Sigmoid colon (tissue), 7 donors: ENCODE measurements around the gene GPC5. TPM values are rescaled to one million over a fixed set of nuclear protein-coding genes. Genes with fewer than 3 reads are reported as not detected.

Experiments used
- DNase-seq: peaks from one replicate; pipeline ENCODE4 v3.0.0-alpha.2; 2019
- H3K27ac ChIP-seq, 4 donors: fragments of 200-600 bp; sonication (generic); one replicate each; pipeline ENCODE4 v1.5.1; 2016 to 2019; ENCODE audit warnings: mild to moderate bottlenecking in 1 of 4
- H3K27me3 ChIP-seq, 3 donors: fragments of 200-600 bp; sonication (generic); one replicate each; pipeline ENCODE4 v1.5.1; 2019; ENCODE audit warnings: mild to moderate bottlenecking in 1 of 3
- H3K36me3 ChIP-seq, 4 donors: fragments of 200-600 bp; sonication (generic); one replicate each; pipeline ENCODE4 v1.5.1; 2016 to 2019
- H3K4me1 ChIP-seq, 4 donors: fragments of 200-600 bp; sonication (generic); one replicate each; pipeline ENCODE4 v1.5.1; 2017 to 2019
- H3K4me3 ChIP-seq, 4 donors: fragments of 200-600 bp; sonication (generic); one replicate each; pipeline ENCODE4 v1.5.1; 2017 to 2019; ENCODE audit warnings: mild to moderate bottlenecking in 2 of 4, moderate library complexity in 1 of 4
- H3K9me3 ChIP-seq, 4 donors: fragments of 200-600 bp in 3 of 4; sonication (generic) in 3 of 4; one replicate each; pipeline versions ENCODE4 v1.5.1 to v1.6.1; 2013 to 2019
- EP300 ChIP-seq, 4 donors: sonication (generic); formaldehyde crosslinking; IDR thresholded peaks; one replicate each; pipeline ENCODE4 v1.6.1; 2017; ENCODE audit warnings: antibody characterized with exemption in 4 of 4
- POLR2A ChIP-seq, 2 donors: fragments of 450-650 bp; IDR thresholded peaks; one replicate each; pipeline ENCODE4 v1.6.1; 2016; ENCODE audit warnings: antibody characterized with exemption in 2 of 2, mild to moderate bottlenecking in 2 of 2, moderate library complexity in 2 of 2
- POLR2AphosphoS5 ChIP-seq, 4 donors: sonication (generic); formaldehyde crosslinking; IDR thresholded peaks; one replicate each; pipeline ENCODE4 v1.6.1; 2017; ENCODE audit warnings: antibody characterized with exemption in 4 of 4
- WGBS, 2 donors: extraction: QIAGEN DNeasy Blood & Tissue Kit; methylation state at CpG; one replicate each; pipeline ENCODE4 v1.1.7; 2013; 5-methylcytosine and 5-hydroxymethylcytosine counted together
- intact Hi-C: fragments of 100-400 bp; cut with DNase I; formaldehyde crosslinking; loops from one replicate; pipeline ENCODE4 v1.15.1; 2023
- polyA plus RNA-seq, 3 donors: library from polyadenylated mRNA; stranded (reverse); fragments of 200-250 nt; gene quantifications; one replicate each; pipeline ENCODE4 v1.2.3, GENCODE V29; 2013
- total RNA-seq, 4 donors: library from RNA; depleted of rRNA; stranded (reverse); fragments of >200 nt; gene quantifications; one replicate each; pipeline ENCODE4 v1.1.0, GENCODE V29; 2016
- TF ChIP-seq, protein P1 (sequence below), 4 experiments: fragments of 450-650 bp in 3 of 4; fragments of 200-600 bp in 1 of 4; IDR thresholded peaks; one replicate each; pipeline ENCODE4 v1.5.1; 2016 to 2019; ENCODE audit warnings: antibody characterized with exemption in 4 of 4, mild to moderate bottlenecking in 3 of 4, moderate library complexity in 2 of 4
- donor health status: healthy with polysubstance abuse.
- donor health status: Bipolar disorder and iron deficiency.
- donor health status: healthy.

GPC5 gene
- total and polyA plus RNA-seq, 7 donors, result 0.39 to 3.9 (median 2.9) TPM; not detected in 2

DNA sequence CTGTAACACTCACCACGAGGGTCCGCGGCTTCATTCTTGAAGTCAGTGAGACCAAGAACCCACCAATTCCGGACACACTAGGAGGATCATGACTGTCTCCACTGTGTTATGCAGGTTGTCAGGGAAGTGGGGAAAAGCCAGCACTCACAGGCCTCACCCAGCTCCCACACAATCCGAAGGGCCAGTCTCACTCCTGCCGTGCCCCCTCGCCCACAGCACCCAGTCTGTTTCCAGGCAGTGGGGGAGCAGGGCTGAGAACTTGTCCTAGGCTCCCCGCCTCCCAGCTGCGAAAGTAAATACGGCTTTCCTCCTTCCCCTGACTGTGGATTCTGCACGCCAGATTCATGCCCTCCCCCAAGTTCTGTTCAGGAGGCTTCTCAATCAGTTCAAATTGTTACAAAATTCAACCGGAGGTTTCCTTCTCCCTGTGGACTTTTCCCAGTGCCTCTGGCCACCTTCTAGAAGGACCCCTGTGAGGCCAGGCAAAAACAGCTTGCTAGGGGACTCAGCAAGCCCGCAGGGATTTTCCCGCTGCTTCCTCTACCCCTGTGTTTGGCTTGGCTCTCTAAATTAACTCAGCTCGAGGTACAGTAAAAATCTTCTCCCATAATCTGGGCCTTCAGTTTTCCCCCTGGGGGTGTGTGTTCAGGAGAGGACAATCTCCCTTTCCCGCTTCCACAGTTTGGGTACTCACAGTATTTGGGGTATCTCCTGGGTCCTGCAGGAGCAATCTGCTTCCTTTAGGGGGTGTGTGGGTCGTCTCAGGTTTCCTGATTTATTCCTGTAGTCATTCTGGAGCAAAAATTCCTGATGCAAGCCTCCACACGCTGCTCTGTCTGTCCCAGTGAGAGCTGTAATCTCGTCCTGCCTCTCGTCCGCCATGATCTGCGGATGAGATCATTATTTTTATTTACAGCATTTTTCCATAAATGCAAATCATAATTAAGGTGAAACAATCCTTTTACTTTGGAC lies 899.8 kb downstream of the GPC5 start:
- Histone ChIP-seq H3K9me3 (no peaks in the 10 kb centered on the region), H3K4me3 (no peak overlapping the region), H3K27ac (no peak overlapping the region), H3K36me3 (no peaks in the 10 kb centered on the region), H3K4me1 (no peaks in the 10 kb centered on the region), H3K27me3 (no peaks in the 10 kb centered on the region)
- no peak for TF ChIP-seq POLR2A (IDR thresholded peaks at IDR 0.05)
- TF ChIP-seq EP300 (IDR thresholded peaks at IDR 0.05), result no peak
- TF ChIP-seq, protein P1, sequence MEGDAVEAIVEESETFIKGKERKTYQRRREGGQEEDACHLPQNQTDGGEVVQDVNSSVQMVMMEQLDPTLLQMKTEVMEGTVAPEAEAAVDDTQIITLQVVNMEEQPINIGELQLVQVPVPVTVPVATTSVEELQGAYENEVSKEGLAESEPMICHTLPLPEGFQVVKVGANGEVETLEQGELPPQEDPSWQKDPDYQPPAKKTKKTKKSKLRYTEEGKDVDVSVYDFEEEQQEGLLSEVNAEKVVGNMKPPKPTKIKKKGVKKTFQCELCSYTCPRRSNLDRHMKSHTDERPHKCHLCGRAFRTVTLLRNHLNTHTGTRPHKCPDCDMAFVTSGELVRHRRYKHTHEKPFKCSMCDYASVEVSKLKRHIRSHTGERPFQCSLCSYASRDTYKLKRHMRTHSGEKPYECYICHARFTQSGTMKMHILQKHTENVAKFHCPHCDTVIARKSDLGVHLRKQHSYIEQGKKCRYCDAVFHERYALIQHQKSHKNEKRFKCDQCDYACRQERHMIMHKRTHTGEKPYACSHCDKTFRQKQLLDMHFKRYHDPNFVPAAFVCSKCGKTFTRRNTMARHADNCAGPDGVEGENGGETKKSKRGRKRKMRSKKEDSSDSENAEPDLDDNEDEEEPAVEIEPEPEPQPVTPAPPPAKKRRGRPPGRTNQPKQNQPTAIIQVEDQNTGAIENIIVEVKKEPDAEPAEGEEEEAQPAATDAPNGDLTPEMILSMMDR (IDR thresholded peaks at IDR 0.05), result no peak
- no peak for TF ChIP-seq POLR2AphosphoS5 (IDR thresholded peaks at IDR 0.05)
- 91 to 93% methylated on average over 22 of the region's 22 CpGs for WGBS, 2 donors
- intact Hi-C loops, result no loop called here
- no peak for DNase-seq

DNA sequence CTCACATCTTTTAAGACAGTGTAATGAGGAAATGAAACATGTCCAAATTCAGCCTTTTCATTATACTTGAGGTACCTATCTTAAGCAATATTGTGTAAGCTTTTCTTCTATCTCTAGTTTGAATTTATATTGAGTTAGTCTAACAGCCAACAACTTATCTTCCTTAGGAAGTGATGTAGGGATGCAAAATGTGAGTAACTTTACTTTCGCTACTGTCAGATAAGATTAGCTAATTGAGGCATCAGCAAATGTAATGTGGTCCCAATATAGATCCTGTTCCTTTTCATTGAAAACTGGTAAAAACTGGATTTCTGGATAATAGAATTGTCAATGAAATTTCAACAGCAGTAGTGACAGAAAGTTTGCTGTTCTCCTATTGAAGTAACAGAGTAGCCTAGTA lies 902.2 kb downstream of the GPC5 start:
- no peak for DNase-seq
- H3K27ac ChIP-seq, result no peak overlapping the region
- WGBS, 2 donors, result 94% methylated on average over 1 of the region's 1 CpG
- no peaks in the 10 kb centered on the region for H3K4me1 ChIP-seq
- TF ChIP-seq, protein P1 (IDR thresholded peaks at IDR 0.05), result no peak
- H3K27me3 ChIP-seq, result no peaks in the 10 kb centered on the region
- H3K9me3 ChIP-seq, result no peaks in the 10 kb centered on the region
- intact Hi-C loops, result no loop called here
- no peaks in the 10 kb centered on the region for H3K36me3 ChIP-seq
- no peak overlapping the region for H3K4me3 ChIP-seq

DNA sequence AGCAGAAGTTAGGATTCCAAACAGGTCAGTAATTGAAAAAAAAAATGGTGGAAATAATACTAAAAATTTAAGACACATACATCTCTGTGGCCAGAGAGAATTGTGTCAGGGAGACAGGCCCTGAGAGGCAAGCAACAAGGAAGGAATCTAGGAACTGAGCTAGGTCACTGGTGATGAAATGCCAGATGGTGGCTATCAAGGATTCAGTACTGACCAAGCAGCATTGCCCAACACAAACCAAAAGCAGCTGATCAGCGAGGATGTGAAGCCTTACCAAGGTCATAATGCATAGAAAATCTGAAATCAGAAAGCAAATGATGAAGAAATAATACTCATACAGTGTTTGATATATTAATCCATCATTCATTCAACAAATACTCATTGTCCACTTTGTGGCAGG lies 905.0 kb downstream of the GPC5 start:
- TF ChIP-seq EP300 (IDR thresholded peaks at IDR 0.05) (no peak), POLR2A (IDR thresholded peaks at IDR 0.05) (no peak)
- Histone ChIP-seq H3K9me3 (no peaks in the 10 kb centered on the region), H3K36me3 (no peaks in the 10 kb centered on the region), H3K4me3 (no peak overlapping the region), H3K27me3 (no peaks in the 10 kb centered on the region), H3K27ac (no peak overlapping the region), H3K4me1 (no peaks in the 10 kb centered on the region)
- DNase-seq, result no peak
- intact Hi-C loops, result no loop called here
- WGBS, 2 donors, result 51 to 72% methylated on average over 1 of the region's 1 CpG

DNA sequence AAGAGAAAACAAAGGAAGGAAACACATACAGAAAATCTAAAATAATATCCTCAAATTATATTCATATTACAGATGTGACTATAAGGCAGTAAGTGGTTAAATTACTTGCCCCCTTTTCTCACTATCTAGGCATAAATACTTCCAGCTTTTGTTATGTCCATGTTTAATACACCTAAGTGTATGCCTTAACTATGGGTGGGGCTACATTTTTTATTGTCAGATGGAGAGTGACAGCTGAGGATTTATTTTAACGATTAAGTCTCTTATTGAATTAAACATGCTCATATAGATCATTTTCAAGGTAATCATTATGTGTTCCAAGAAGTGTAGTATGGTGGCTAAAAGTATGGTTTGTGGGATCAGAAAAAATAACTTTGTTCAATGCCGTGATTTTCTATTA lies 909.3 kb downstream of the GPC5 start:
- no peak overlapping the region for H3K27ac ChIP-seq
- no peaks in the 10 kb centered on the region for H3K4me1 ChIP-seq
- H3K27me3 ChIP-seq, result no peaks in the 10 kb centered on the region
- TF ChIP-seq POLR2AphosphoS5 (IDR thresholded peaks at IDR 0.05) (no peak), POLR2A (IDR thresholded peaks at IDR 0.05) (no peak), EP300 (IDR thresholded peaks at IDR 0.05) (no peak)
- TF ChIP-seq, protein P1 (IDR thresholded peaks at IDR 0.05), result no peak
- no peaks in the 10 kb centered on the region for H3K36me3 ChIP-seq
- H3K4me3 ChIP-seq, result no peak overlapping the region
- no peaks in the 10 kb centered on the region for H3K9me3 ChIP-seq
- 13 to 49% methylated on average over 2 of the region's 2 CpGs for WGBS, 2 donors
- no peak for DNase-seq
- intact Hi-C loops, result no loop called here

DNA sequence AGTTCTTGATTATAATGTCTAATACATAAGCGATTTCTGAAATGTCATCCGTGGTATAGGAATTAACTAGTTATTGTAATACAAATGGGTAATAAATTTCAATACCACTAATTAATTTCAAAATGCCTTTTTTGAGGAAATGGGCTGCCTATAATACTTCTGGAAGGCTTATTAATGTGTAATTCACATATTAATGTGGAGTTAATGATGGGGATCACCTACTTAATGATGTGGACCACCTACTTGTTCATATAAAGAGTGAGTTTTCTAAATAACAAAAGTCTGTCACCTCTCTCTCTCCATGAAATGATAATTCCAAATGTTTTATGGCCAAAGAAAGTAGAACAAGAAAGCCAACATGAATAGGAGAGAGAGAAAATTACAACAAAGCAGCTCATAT lies 914.4 kb downstream of the GPC5 start:
- DNase-seq, result no peak
- no peaks in the 10 kb centered on the region for H3K36me3 ChIP-seq
- H3K27ac ChIP-seq, result no peak overlapping the region
- intact Hi-C loops, result no loop called here
- H3K27me3 ChIP-seq, result no peaks in the 10 kb centered on the region
- no peak overlapping the region for H3K4me3 ChIP-seq
- no peaks in the 10 kb centered on the region for H3K4me1 ChIP-seq
- no peaks in the 10 kb centered on the region for H3K9me3 ChIP-seq
- TF ChIP-seq, protein P1 (IDR thresholded peaks at IDR 0.05), result no peak
- TF ChIP-seq POLR2A (IDR thresholded peaks at IDR 0.05) (no peak), POLR2AphosphoS5 (IDR thresholded peaks at IDR 0.05) (no peak), EP300 (IDR thresholded peaks at IDR 0.05) (no peak)
- WGBS, 2 donors, result 94 to 97% methylated on average over 2 of the region's 2 CpGs
